ENCODE results near the gene LIPN.

DNA sequence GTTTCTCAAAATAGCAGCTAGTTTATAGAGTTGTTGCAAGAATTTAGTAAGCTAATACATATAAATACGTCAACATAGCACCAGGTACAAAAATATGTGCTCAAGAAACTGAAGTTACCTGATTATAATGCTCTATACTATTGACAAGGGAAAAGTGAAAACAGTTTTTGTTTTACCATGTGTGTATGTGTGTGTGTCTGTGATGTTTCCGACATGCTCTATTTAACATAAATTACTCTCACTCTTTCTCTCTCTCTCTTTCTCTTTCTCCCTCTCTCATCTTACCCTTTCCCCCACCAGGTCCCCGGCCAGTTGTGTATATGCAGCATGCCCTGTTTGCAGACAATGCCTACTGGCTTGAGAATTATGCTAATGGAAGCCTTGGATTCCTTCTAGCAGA is 4.3 kb downstream of the LIPN start:
- TF ChIP-seq, protein P1, sequence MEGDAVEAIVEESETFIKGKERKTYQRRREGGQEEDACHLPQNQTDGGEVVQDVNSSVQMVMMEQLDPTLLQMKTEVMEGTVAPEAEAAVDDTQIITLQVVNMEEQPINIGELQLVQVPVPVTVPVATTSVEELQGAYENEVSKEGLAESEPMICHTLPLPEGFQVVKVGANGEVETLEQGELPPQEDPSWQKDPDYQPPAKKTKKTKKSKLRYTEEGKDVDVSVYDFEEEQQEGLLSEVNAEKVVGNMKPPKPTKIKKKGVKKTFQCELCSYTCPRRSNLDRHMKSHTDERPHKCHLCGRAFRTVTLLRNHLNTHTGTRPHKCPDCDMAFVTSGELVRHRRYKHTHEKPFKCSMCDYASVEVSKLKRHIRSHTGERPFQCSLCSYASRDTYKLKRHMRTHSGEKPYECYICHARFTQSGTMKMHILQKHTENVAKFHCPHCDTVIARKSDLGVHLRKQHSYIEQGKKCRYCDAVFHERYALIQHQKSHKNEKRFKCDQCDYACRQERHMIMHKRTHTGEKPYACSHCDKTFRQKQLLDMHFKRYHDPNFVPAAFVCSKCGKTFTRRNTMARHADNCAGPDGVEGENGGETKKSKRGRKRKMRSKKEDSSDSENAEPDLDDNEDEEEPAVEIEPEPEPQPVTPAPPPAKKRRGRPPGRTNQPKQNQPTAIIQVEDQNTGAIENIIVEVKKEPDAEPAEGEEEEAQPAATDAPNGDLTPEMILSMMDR (IDR thresholded peaks at IDR 0.05), result no peak
- TF ChIP-seq POLR2A (IDR thresholded peaks at IDR 0.05), result no peak

All from right lobe of liver (tissue), 4 donors.